ENCODE results near the gene IRF7. TPM values are rescaled to one million over a fixed set of nuclear protein-coding genes. Genes with fewer than 3 reads are reported as not detected.
A peak's percentile ranks its signal among the peaks of the same experiment; 100 is the strongest.

IRF7 gene
- total RNA-seq, 5 donors from 2014 or later (not counting 1 experiment from before 2014, with no cell fraction given): 58.9 to 128 (median 73.7) TPM

GRCh38 chr11:638631-639331, 23.0 kb upstream of the IRF7 start:
- H3K4me3 Mint-ChIP-seq: peak overlapping the region; percentile 9 to 75 (median 13)
- peaks cover 0 to 55% of the 10 kb centered on the region in 2 experiments for H3K27me3 ChIP-seq (replicated peaks in 1 of 2; ENCODE audit: control insufficient read depth in 2 of 2, extremely low read depth in 1 of 2, insufficient read depth in 2 of 2, low read length in 1 of 2)
- no peak overlapping the region for H3K4me3 ChIP-seq (ENCODE audit: control insufficient read depth in 1 of 2, extremely low read depth in 1 of 2, low read length in 1 of 2)
- ATAC-seq (replicated peaks in 1 of 4) (no peak), DNase-seq (no peak)
- H3K27ac Mint-ChIP-seq: no peak overlapping the region
- H3K4me1 Mint-ChIP-seq: peaks cover 15 to 19% (median 19%) of the 10 kb centered on the region in 3 donors
- WGBS (ENCODE audit: insufficient coverage): 78% methylated on average over 17 of the region's 28 CpGs
- peaks cover 0 to 35% of the 10 kb centered on the region in 2 experiments for H3K4me1 ChIP-seq (ENCODE audit: control insufficient read depth in 1 of 2, extremely low read depth in 1 of 2, insufficient read depth in 2 of 2, low read length in 2 of 2)
- H3K9me3 Mint-ChIP-seq: no peaks in the 10 kb centered on the region
- peaks cover 14 to 35% of the 10 kb centered on the region in 2 donors for H3K27me3 Mint-ChIP-seq
- no peaks in the 10 kb centered on the region for H3K9me3 ChIP-seq
- CTCF ChIA-PET: interaction anchor here in 1 of 2 donors (0.5 kb wide), 1 partner anchor 83 kb away, joined by 5 read pairs; no protein-coding TSS in a partner anchor
- POLR2A ChIA-PET: no interaction called here
- H3K36me3 Mint-ChIP-seq: no peaks in the 10 kb centered on the region
- peaks cover 2 to 4% of the 10 kb centered on the region in 2 donors for H3K36me3 ChIP-seq (ENCODE audit: control insufficient read depth in 2 of 2, extremely low read depth in 1 of 2, insufficient read depth in 1 of 2, low read length in 1 of 2)
- H3K27ac ChIP-seq (ENCODE audit: low read length): no peak overlapping the region

- Mint-ChIP-seq H3K27ac (no peak overlapping the region), H3K4me3 (peak overlapping the region in 2 of 3 donors; percentile 36 to 75), H3K27me3 (peaks cover 14 to 37% of the 10 kb centered on the region in 2 donors), H3K4me1 (peaks cover 15 to 19% (median 18%) of the 10 kb centered on the region in 3 donors), H3K36me3 (no peaks in the 10 kb centered on the region), H3K9me3 (no peaks in the 10 kb centered on the region)
- peaks cover 0 to 35% of the 10 kb centered on the region in 2 experiments for H3K4me1 ChIP-seq (ENCODE audit: control insufficient read depth in 1 of 2, extremely low read depth in 1 of 2, insufficient read depth in 2 of 2, low read length in 2 of 2)
- POLR2A ChIA-PET: no interaction called here
- 34% methylated on average over 47 of the region's 55 CpGs for WGBS (ENCODE audit: insufficient coverage)
- H3K36me3 ChIP-seq (ENCODE audit: control insufficient read depth in 2 of 2, extremely low read depth in 1 of 2, insufficient read depth in 1 of 2, low read length in 1 of 2): no peaks in the 10 kb centered on the region
- H3K27ac ChIP-seq (ENCODE audit: low read length): no peak overlapping the region
- no peaks in the 10 kb centered on the region for H3K9me3 ChIP-seq
- CTCF ChIA-PET: interaction anchor here in 1 of 2 donors (0.5 kb wide), 1 partner anchor 84 kb away, joined by 5 read pairs; no protein-coding TSS in a partner anchor
- H3K27me3 ChIP-seq (replicated peaks in 1 of 2; ENCODE audit: control insufficient read depth in 2 of 2, extremely low read depth in 1 of 2, insufficient read depth in 2 of 2, low read length in 1 of 2): peaks cover 0 to 55% of the 10 kb centered on the region in 2 experiments
- peak overlapping the region in 1 of 2 donors; percentile 15 for H3K4me3 ChIP-seq (ENCODE audit: control insufficient read depth in 1 of 2, extremely low read depth in 1 of 2, low read length in 1 of 2)
- ATAC-seq (replicated peaks in 1 of 4) (no peak), DNase-seq (no peak)
These were observed 22.1 kb upstream of the IRF7 start for GRCh38 chr11:637593-638521.

- peak in 3 of 4 experiments; percentile 6 to 21 (median 12) for ATAC-seq (replicated peaks in 1 of 4)
- Mint-ChIP-seq H3K27ac (no peak overlapping the region), H3K27me3 (peaks cover 14 to 37% of the 10 kb centered on the region in 2 donors)
These were observed 21.5 kb upstream of the IRF7 start for GRCh38 chr11:637333-637592.

GRCh38 chr11:636511-637332, 21.0 kb upstream of the IRF7 start, which contains the start of gene DRD4:
TSS of gene DRD4 (plus strand) at chr11:637269. CDS start at chr11:637305, 36 bp downstream.
- peaks cover 0 to 31% of the 10 kb centered on the region in 2 experiments for H3K4me1 ChIP-seq (ENCODE audit: control insufficient read depth in 1 of 2, extremely low read depth in 1 of 2, insufficient read depth in 2 of 2, low read length in 2 of 2)
- no peak for DNase-seq
- Mint-ChIP-seq H3K27ac (no peak within 1 kb of the TSS), H3K4me1 (peaks cover 12 to 17% (median 15%) of the 10 kb centered on the region in 3 donors), H3K4me3 (peak within 1 kb of the TSS in 2 of 3 donors; percentile 36 to 66), H3K27me3 (peaks cover 14 to 37% of the 10 kb centered on the region in 2 donors), H3K36me3 (no peaks in the 10 kb centered on the region), H3K9me3 (no peaks in the 10 kb centered on the region)
- H3K36me3 ChIP-seq (ENCODE audit: control insufficient read depth in 2 of 2, extremely low read depth in 1 of 2, insufficient read depth in 1 of 2, low read length in 1 of 2): no peaks in the 10 kb centered on the region
- peaks cover 0 to 55% of the 10 kb centered on the region in 2 experiments for H3K27me3 ChIP-seq (replicated peaks in 1 of 2; ENCODE audit: control insufficient read depth in 2 of 2, extremely low read depth in 1 of 2, insufficient read depth in 2 of 2, low read length in 1 of 2)
- no peak within 1 kb of the TSS for H3K27ac ChIP-seq (ENCODE audit: low read length)
- POLR2A ChIA-PET: no interaction called here
- no peaks in the 10 kb centered on the region for H3K9me3 ChIP-seq
- peak in 3 of 4 experiments; percentile 3 to 40 (median 26) for ATAC-seq (replicated peaks in 1 of 4)
- peak within 1 kb of the TSS in 1 of 2 donors; percentile 15 for H3K4me3 ChIP-seq (ENCODE audit: control insufficient read depth in 1 of 2, extremely low read depth in 1 of 2, low read length in 1 of 2)
- 20% methylated on average over 94 of the region's 100 CpGs for WGBS (ENCODE audit: insufficient coverage)
- CTCF ChIA-PET: interaction anchor here in 1 of 2 donors (0.6 kb wide), 1 partner anchor 50 kb away, joined by 7 read pairs; no protein-coding TSS in a partner anchor

More at GRCh38 chr11:637333-637592, 21.5 kb upstream of the IRF7 start:
- ChIA-PET POLR2A (no interaction called here), CTCF (no interaction called here)
- peak overlapping the region in 1 of 2 donors; percentile 15 for H3K4me3 ChIP-seq (ENCODE audit: control insufficient read depth in 1 of 2, extremely low read depth in 1 of 2, low read length in 1 of 2)
- no peak for DNase-seq
- H3K36me3 Mint-ChIP-seq: no peaks in the 10 kb centered on the region
- H3K4me1 ChIP-seq (ENCODE audit: control insufficient read depth in 1 of 2, extremely low read depth in 1 of 2, insufficient read depth in 2 of 2, low read length in 2 of 2): peaks cover 0 to 31% of the 10 kb centered on the region in 2 experiments
- H3K4me1 Mint-ChIP-seq: peaks cover 12 to 19% (median 15%) of the 10 kb centered on the region in 3 donors
- WGBS (ENCODE audit: insufficient coverage): 6% methylated on average over 34 of the region's 34 CpGs
- H3K9me3 ChIP-seq: no peaks in the 10 kb centered on the region
- H3K27ac ChIP-seq (ENCODE audit: low read length): no peak overlapping the region
- no peaks in the 10 kb centered on the region for H3K9me3 Mint-ChIP-seq
- no peaks in the 10 kb centered on the region for H3K36me3 ChIP-seq (ENCODE audit: control insufficient read depth in 2 of 2, extremely low read depth in 1 of 2, insufficient read depth in 1 of 2, low read length in 1 of 2)
- H3K4me3 Mint-ChIP-seq: peak overlapping the region in 2 of 3 donors; percentile 36 to 66
- peaks cover 0 to 55% of the 10 kb centered on the region in 2 experiments for H3K27me3 ChIP-seq (replicated peaks in 1 of 2; ENCODE audit: control insufficient read depth in 2 of 2, extremely low read depth in 1 of 2, insufficient read depth in 2 of 2, low read length in 1 of 2)

- Mint-ChIP-seq H3K4me3 (peak overlapping the region in 1 of 3 donors; percentile 46), H3K27me3 (peaks cover 14 to 37% of the 10 kb centered on the region in 2 donors), H3K27ac (no peak overlapping the region), H3K4me1 (peaks cover 12 to 15% (median 15%) of the 10 kb centered on the region in 3 donors), H3K9me3 (no peaks in the 10 kb centered on the region), H3K36me3 (no peaks in the 10 kb centered on the region)
- POLR2A ChIA-PET: no interaction called here
- no peaks in the 10 kb centered on the region for H3K36me3 ChIP-seq (ENCODE audit: control insufficient read depth in 2 of 2, extremely low read depth in 1 of 2, insufficient read depth in 1 of 2, low read length in 1 of 2)
- peaks cover 0 to 54% of the 10 kb centered on the region in 2 experiments for H3K27me3 ChIP-seq (replicated peaks in 1 of 2; ENCODE audit: control insufficient read depth in 2 of 2, extremely low read depth in 1 of 2, insufficient read depth in 2 of 2, low read length in 1 of 2)
- 92% methylated on average over 21 of the region's 22 CpGs for WGBS (ENCODE audit: insufficient coverage)
- DNase-seq (no peak), ATAC-seq (replicated peaks in 1 of 4) (no peak)
- CTCF ChIA-PET: no interaction called here
- H3K4me3 ChIP-seq (ENCODE audit: control insufficient read depth in 1 of 2, extremely low read depth in 1 of 2, low read length in 1 of 2): no peak overlapping the region
- peaks cover 0 to 31% of the 10 kb centered on the region in 2 experiments for H3K4me1 ChIP-seq (ENCODE audit: control insufficient read depth in 1 of 2, extremely low read depth in 1 of 2, insufficient read depth in 2 of 2, low read length in 2 of 2)
- H3K27ac ChIP-seq (ENCODE audit: low read length): no peak overlapping the region
- H3K9me3 ChIP-seq: no peaks in the 10 kb centered on the region
These were observed 20.3 kb upstream of the IRF7 start for GRCh38 chr11:635945-636510.
